IPS-18c (cell line): ENCODE results near the gene CTIF.

ENCODE experiments used
- H3K4me3 ChIP-seq: 2 replicates; pipeline ENCODE4 v1.7.0; 2013; ENCODE audit warnings: low read depth, mild to moderate bottlenecking, low read length, moderate library complexity; ENCODE audit not compliant: insufficient read depth
- H3K9me3 ChIP-seq: one replicate; pipeline ENCODE4 v1.6.1; 2013; ENCODE audit warnings: mild to moderate bottlenecking, low read length, moderate library complexity; ENCODE audit not compliant: control insufficient read depth, insufficient read depth

CTIF gene

GRCh38 chr18:48529796-48530195 is 9.0 kb upstream of the CTIF start:
- Histone ChIP-seq H3K4me3 (no peak overlapping the region), H3K9me3 (no peaks in the 10 kb centered on the region)

- Histone ChIP-seq H3K4me3 (no peak overlapping the region), H3K9me3 (no peaks in the 10 kb centered on the region)
Measured at GRCh38 chr18:48530399-48531081, 8.3 kb upstream of the CTIF start.

GRCh38 chr18:48531082-48531403 is 7.8 kb upstream of the CTIF start:
- H3K4me3 ChIP-seq = no peak overlapping the region
- no peaks in the 10 kb centered on the region for H3K9me3 ChIP-seq

- H3K9me3 ChIP-seq = no peaks in the 10 kb centered on the region
- no peak overlapping the region for H3K4me3 ChIP-seq
Measured at GRCh38 chr18:48531908-48532307, 6.9 kb upstream of the CTIF start.

GRCh38 chr18:48533340-48534070 is 5.3 kb upstream of the CTIF start:
- Histone ChIP-seq H3K9me3 (no peaks in the 10 kb centered on the region), H3K4me3 (no peak overlapping the region)

GRCh38 chr18:48534364-48534763 is 4.5 kb upstream of the CTIF start:
- H3K4me3 ChIP-seq = no peak overlapping the region
- H3K9me3 ChIP-seq = no peaks in the 10 kb centered on the region

- H3K9me3 ChIP-seq = no peaks in the 10 kb centered on the region
Measured at GRCh38 chr18:48535956-48536355, 2.9 kb upstream of the CTIF start.

GRCh38 chr18:48536516-48536915 is 2.3 kb upstream of the CTIF start:
- no peak overlapping the region for H3K4me3 ChIP-seq
- H3K9me3 ChIP-seq = no peaks in the 10 kb centered on the region

More at GRCh38 chr18:48535956-48536355, 2.9 kb upstream of the CTIF start:
- H3K4me3 ChIP-seq = no peak overlapping the region

- Histone ChIP-seq H3K9me3 (no peaks in the 10 kb centered on the region), H3K4me3 (peak overlapping the region; percentile 76)
Measured at GRCh38 chr18:48539406-48540250, 797 bp downstream of the CTIF start.

- Histone ChIP-seq H3K4me3 (peak overlapping the region; percentile 76), H3K9me3 (no peaks in the 10 kb centered on the region)
Measured at GRCh38 chr18:48540251-48541025, 1.6 kb downstream of the CTIF start.

GRCh38 chr18:48541026-48541746 is 2.4 kb downstream of the CTIF start:
- peak overlapping the region; percentile 76 for H3K4me3 ChIP-seq
- H3K9me3 ChIP-seq = no peaks in the 10 kb centered on the region

- H3K9me3 ChIP-seq = no peaks in the 10 kb centered on the region
- peak overlapping the region; percentile 76; the same call in 1 of the 2 replicates for H3K4me3 ChIP-seq
Measured at GRCh38 chr18:48541747-48542400, 3.0 kb downstream of the CTIF start.

GRCh38 chr18:48542513-48543181 is 3.8 kb downstream of the CTIF start:
- Histone ChIP-seq H3K4me3 (no peak overlapping the region), H3K9me3 (no peaks in the 10 kb centered on the region)

- H3K4me3 ChIP-seq = no peak overlapping the region
Measured at GRCh38 chr18:48543228-48543627, 4.4 kb downstream of the CTIF start.

GRCh38 chr18:48544116-48544515 is 5.3 kb downstream of the CTIF start:
- Histone ChIP-seq H3K9me3 (no peaks in the 10 kb centered on the region), H3K4me3 (no peak overlapping the region)

More at GRCh38 chr18:48543228-48543627, 4.4 kb downstream of the CTIF start:
- H3K9me3 ChIP-seq = no peaks in the 10 kb centered on the region
